Measurements from ENCODE around the gene CAPN13.

Gene CAPN13

GRCh38 chr2:30678410-30679137, 128.7 kb downstream of the CAPN13 start:
- DNase-seq, result no peak

- no peak for DNase-seq
Observed at GRCh38 chr2:30677861-30678385, 129.3 kb downstream of the CAPN13 start.

GRCh38 chr2:30677231-30677630, 130.0 kb downstream of the CAPN13 start:
- DNase-seq, result no peak

GRCh38 chr2:30675758-30676157, 131.5 kb downstream of the CAPN13 start:
- no peak for DNase-seq

GRCh38 chr2:30673127-30673526, 134.1 kb downstream of the CAPN13 start:
- no peak for DNase-seq
